Activated naive CD4-positive, alpha-beta T cell treated with Interleukin-2 at 50 U/mL for 16 hours (primary cell): Measurements from ENCODE around the gene KLK13.

ENCODE experiments used
- DNase-seq: peaks from one replicate; pipeline ENCODE4 v3.0.0-alpha.2; 2020

KLK13 gene

DNA sequence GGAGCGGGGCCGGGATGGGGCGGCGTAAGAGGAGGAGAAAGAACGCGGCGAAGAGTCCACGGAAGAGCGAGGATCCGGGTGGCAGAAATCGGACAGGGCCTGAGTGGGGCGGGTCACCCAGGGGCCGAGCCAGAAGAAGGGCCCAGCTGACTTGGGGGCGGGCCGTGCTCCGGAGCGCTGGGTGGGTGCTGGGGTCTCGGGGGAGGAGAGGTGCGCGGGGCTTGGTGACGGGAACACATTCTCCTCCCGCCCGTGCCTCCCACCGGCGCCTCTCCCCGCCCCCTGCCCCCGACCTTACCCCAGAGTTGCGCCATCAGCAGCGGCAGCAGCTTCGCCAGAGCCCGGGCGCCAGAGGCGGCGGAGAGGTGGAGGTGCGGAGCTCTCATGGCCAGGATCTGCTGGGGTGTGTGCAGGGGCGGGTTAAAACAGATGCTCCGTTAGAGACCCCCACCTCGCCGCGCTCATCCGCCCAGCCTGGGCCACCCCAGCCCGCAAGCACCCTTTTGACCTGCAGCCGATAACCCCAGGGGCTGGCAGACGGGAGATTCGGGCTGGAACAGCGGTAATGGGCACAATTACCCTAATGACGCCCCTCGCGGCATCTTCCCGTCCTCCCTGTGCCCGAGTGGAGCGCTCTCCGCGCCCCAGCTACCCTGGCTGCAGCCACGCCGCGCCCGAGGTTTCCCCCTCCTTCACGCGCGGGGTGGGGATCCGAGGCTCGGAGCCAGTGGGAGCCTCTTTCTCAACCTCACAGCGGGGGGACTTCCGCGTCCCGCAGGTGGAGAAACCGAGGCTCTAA lies 45.9 kb downstream of the KLK13 start:
- no peak for DNase-seq

DNA sequence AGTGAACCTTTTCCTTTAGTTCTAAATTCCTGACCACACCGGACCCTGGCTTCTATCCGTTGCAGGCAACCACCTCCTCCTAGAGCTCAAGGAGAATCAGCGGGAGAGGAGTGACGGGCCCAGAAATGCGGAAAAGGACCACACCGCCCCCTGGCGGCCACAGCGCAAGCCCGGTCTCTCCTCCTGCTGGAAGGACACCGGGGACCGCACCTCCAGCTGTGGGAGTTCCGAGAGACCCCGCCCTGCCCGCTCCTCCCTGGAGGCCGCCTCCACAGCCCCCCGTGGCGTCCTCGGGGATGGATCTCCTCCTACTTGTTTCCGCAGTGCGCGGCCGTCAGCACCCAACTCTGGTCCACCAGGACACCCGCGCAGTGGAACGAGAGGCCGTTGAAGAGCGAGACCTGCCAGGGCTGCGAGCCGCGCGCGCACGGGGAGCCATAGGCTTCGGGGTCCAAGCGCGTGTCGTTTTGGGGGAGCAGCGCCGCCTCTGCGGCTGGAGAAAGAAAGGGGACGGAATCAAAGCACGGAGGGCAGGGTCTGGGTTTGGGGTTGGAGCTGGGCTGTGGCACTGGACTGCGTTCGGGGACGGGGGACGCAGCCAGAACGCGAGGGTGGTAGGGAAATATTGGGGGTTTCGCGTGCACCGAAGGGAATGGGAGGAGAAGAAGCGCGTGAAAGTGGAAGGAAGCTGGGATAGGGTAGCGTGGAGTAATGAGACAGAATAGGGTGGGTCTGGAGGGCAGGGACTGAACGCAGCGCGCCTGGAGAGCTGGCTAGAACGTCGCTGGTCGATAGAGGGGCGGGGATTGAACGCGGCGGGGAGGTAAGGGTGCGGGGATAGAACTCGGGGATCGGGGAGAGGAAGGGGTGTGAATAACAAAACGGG lies 47.9 kb downstream of the KLK13 start:
- DNase-seq = peak; percentile 34

DNA sequence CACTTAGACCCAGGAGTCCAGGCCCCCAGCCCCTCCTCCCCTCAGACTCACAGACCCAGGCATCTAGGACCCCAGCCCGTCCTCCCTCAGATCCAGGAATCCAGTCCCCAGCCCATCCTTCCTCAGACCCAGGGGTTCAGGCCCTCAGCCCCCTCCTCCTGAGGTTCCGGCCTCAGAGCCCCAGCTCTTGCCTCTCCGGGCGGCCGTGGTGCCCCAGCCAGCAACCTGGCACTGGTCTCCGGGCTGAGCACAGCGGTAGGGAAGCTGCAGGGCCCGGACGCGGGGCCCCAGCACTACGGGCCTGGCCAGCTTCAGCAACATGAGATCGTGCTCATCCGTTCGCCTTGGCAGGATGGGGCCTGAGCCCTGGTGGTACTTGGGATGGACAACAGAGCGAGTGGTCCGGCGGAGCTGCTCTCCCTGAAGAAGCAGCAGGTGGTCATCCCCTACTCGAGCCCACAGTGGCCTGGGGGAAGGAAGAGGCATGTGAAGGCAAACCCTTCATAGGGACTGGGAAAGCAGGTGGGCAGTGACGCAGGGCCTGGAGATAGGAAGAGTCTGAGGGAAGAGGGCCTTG lies 49.1 kb downstream of the KLK13 start:
- no peak for DNase-seq

DNA sequence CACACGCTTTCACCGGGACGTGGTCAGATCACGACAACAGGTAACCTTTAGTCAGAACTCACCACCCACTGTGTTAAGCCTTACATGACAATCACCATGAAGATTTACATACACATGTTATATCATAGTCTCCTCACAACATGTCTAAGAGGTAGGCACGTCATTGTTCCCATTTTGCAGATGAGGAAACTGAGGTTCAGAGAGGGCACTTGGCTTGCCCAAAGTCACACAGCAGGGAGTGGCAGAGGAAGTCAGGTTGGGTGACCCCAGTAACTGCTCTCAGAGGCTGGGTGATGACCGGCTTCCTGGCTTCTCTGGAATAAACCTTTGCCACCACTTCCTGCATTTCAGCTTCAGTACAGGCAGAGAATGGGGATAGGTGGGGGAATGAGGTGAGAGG lies 50.6 kb downstream of the KLK13 start:
- no peak for DNase-seq

DNA sequence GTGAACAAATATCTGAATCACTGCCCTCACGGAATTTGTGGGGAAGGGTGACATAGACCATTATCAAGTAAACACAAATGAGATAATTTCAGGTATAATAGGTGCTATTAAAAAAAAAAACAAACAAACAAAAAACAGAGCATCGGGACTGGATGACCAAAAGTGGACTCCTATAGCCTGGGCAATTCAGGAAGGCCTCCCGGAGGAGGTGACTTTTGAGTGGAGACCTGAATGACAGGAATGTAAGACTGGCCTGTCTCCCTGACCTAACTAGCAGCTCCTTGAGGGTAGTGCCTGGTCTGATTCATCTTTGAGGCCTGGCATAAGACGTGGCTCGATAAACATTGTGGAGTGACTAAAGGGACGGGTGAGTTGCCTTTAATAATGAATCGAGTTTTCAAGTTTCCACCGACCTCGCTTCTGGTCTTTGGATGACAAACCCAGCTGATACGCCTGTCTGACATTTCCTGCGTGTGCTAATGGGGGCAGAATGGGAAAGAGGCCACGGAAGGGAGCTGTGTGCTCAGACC lies 52.2 kb downstream of the KLK13 start:
- DNase-seq = no peak

DNA sequence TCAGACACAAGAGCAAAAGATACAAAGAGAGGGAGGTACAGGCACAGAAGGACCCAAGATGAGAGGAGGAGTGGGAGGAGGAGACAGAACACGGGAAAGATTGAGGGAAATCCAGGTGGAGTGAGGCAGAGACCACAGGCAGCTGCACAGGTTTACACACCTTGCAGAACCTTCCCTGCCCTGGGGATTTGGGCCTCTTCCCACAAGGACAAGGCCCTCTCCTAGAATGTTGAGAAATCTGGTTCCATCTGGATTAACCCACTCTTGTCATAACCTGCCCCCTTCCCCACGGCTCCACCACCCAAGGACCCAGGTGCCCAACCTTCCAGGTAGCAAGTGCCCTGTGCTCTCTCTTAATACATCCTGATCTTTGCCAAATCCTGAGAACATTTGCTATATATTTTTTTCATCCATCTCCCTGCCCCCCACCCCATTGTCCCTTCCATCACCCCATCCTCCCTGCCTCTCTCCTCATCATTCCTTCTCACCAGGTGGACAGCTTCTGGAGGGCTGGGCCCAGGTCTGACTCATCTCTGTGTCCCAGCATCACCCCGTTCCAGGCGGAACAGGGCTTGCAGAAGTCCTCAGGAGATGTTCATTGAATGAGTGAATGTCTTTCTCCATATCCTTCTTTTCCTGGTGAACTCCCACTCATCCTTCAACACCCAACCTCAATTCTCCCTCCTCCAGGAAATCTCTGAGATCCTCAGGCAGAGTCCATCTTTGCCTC lies 54.7 kb downstream of the KLK13 start:
- no peak for DNase-seq

DNA sequence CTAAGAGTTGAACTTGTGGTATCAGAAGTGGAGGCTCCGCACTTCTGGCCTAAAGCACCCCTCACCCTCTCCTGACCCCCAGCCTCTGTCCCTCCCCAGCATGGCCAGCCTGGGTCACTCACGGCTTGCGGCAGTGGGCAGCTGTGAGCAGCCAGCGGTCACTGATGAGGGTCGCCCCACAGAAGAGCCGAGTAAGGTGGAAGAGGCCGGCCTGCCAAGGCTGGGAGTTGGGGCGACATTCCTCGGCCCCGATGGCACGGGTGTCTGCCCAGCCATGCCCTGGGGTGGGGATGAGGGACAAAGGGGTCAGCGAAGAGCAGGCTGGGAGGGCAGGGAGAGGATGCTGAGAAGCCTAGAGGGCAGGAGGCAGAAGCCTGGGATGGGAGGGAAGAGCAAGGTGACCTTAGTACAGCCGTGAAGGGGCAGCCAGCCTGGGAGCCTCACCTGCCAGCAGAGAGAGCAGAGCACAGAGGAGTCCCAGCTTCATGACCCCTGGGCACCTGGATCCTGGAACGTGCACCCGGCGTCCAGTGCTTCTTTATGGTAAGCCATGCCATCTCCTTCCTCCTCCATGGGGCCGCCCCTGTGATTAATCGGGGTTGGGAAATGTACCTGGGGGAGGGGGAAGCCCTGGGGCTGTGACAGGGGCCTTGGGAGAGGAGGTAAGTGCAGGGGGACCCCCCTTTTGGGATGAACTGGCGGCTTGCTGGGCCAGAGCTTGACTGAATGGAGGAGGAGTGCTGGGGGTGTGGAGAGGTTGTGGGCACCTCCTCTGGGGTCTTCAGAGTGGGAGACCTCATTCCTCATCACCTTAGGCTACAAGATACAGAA lies 55.6 kb downstream of the KLK13 start:
- DNase-seq = no peak

DNA sequence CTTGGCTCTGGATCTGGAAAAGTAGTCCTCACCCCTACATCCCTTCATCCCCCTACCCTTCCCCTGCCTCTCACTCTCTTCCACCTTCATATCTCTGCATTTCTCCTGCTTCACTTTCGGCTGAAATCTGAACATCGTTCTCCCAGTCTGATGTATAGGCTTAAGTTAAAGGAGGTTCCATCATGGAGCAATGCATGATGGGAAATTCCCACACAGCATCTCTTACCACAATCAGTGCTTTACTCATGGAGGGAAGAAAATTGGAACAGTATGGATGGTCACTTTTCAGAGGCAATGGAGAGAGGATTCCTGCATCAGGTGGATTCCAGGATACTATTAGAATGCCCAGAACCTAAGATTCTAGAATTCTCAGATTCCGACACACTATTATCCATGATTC lies 57.4 kb downstream of the KLK13 start:
- no peak for DNase-seq

DNA sequence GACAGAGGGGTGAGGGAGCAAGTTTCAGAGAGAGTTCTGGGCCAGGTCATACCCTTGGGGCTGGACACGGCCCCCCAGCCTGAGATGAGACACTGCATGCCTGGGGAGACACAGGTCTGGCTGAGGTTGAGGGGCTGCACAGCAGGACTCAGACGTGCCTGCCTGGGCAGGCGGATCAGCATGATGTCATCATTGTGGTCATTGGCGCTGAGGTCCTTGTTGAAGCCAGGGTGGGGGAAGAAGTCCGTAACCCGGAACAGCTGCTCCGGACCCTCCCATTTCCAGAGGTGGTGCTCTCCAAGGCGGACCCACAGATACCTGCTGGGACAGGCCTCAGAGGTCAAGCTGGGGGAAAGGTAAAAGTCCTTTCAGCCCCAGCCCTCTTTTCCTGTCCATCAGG lies 58.5 kb downstream of the KLK13 start:
- no peak for DNase-seq
